K562 (cell line): ENCODE data around the gene COL25A1. TPM values are rescaled to one million over a fixed set of nuclear protein-coding genes. Genes with fewer than 3 reads are reported as not detected.

Experiments
- ATAC-seq: fragments of 200-7000 bp; cut with Tn5 transposase; 3 replicates; pipeline ENCODE4 v1.9.1; 2020; ENCODE audit warnings: moderate library complexity
- BruUV-seq: library from RNA; stranded (reverse); fragments of 400-500 nt; replicated peaks from 2 replicates; lab custom pipeline; 2021; lab: Mats Ljungman, UMichigan
- CTCF ChIA-PET: fragments of 300-600 bp; formaldehyde crosslinking; extraction: SDS; loops from one replicate; lab custom pipeline; 2021; ENCODE audit warnings: low intra/inter-chr PET ratio; lab: Yijun Ruan, JAX
- POLR2A ChIA-PET: fragments of 300-600, 350-650 bp; sonication (Branson Sonifier 250); formaldehyde crosslinking; extraction: SDS; loops from one replicate; lab custom pipeline; 2021; ENCODE audit warnings: antibody characterized with exemption, inconsistent platforms; lab: Yijun Ruan, JAX
- DNase-seq, 4 experiments: peaks; one replicate each; pipeline versions ENCODE4 v3.0.0 to v3.0.0-alpha.2; 2011 to 2018; ENCODE audit warnings: low spot score in 3 of 4, mixed read lengths in 3 of 4; ENCODE audit errors: extremely low read depth in 1 of 4
- FAIRE-seq: peaks from 2 replicates; lab custom pipeline; 2011; peaks lifted over from hg19 to GRCh38; lab: Jason Lieb, UNC
- H2AFZ ChIP-seq: 2 replicates; pipeline ENCODE4 v1.6.0; 2011; ENCODE audit warnings: low read depth, low read length, control low read depth, inconsistent platforms
- H3K27ac ChIP-seq: fragments of 200-600 bp; 3 replicates; pipeline ENCODE4 v1.8.0; 2011; ENCODE audit warnings: low read depth, mild to moderate bottlenecking, control low read depth, inconsistent platforms, low read length, moderate library complexity, mixed read lengths; ENCODE audit errors: extremely low read depth
- H3K27me3 ChIP-seq, 2 experiments: fragments of 300-600 bp in 1 of 2; 2 replicates in 1 of 2; 3 replicates in 1 of 2; pipeline versions ENCODE4 v1.6.0 to v1.8.0; 2011; ENCODE audit warnings: inconsistent platforms in 2 of 2, low read length in 2 of 2, mild to moderate bottlenecking in 1 of 2, mixed read lengths in 1 of 2, moderate library complexity in 1 of 2; ENCODE audit not compliant: control insufficient read depth in 2 of 2, insufficient read depth in 2 of 2
- H3K36me3 ChIP-seq: fragments of 300-600 bp; 3 replicates; pipeline ENCODE4 v1.8.0; 2011; ENCODE audit warnings: mild to moderate bottlenecking, low read length, inconsistent platforms; ENCODE audit not compliant: control insufficient read depth, insufficient read depth
- H3K4me1 ChIP-seq, 2 experiments: fragments of 200-600 bp in 1 of 2; replicated peaks in 1 of 2; 2 replicates in 1 of 2; 3 replicates in 1 of 2; pipeline versions ENCODE4 v1.5.1 to v1.8.0; 2011; ENCODE audit warnings: inconsistent platforms in 2 of 2, low read length in 2 of 2, mild to moderate bottlenecking in 1 of 2, mixed read lengths in 1 of 2, moderate library complexity in 1 of 2; ENCODE audit not compliant: control insufficient read depth in 2 of 2, insufficient read depth in 2 of 2
- H3K4me2 ChIP-seq: 2 replicates; pipeline ENCODE4 v1.6.1; 2011; ENCODE audit warnings: low read length, control low read depth, inconsistent platforms, mixed read lengths; ENCODE audit not compliant: insufficient read depth
- H3K4me3 ChIP-seq: fragments of 200-600 bp; sonication (generic), shearing (Covaris generic); 2 replicates; pipeline ENCODE4 v1.5.1; 2016; ENCODE audit warnings: control low read depth, inconsistent platforms
- H3K79me2 ChIP-seq: fragments of 200-600 bp; 3 replicates; pipeline ENCODE4 v1.8.0; 2011; ENCODE audit warnings: low read length, inconsistent platforms; ENCODE audit not compliant: control insufficient read depth, insufficient read depth
- H3K9ac ChIP-seq, 2 experiments: 2 replicates each; pipeline versions ENCODE4 v1.6.0 to v1.6.1; 2011; ENCODE audit warnings: low read depth in 2 of 2, low read length in 2 of 2, control low read depth in 1 of 2, inconsistent platforms in 1 of 2, mild to moderate bottlenecking in 1 of 2, mixed read lengths in 1 of 2; ENCODE audit not compliant: insufficient read depth in 1 of 2
- H3K9me1 ChIP-seq: one replicate; pipeline ENCODE4 v1.6.0; 2011; ENCODE audit warnings: inconsistent platforms, mild to moderate bottlenecking, low read length, moderate library complexity; ENCODE audit not compliant: control insufficient read depth, insufficient read depth
- H3K9me3 ChIP-seq: replicated peaks from 2 replicates; pipeline ENCODE4 v1.5.1; 2011; ENCODE audit warnings: low read depth, low read length, inconsistent platforms; ENCODE audit not compliant: control insufficient read depth, insufficient read depth
- H4K20me1 ChIP-seq: replicated peaks from 2 replicates; pipeline ENCODE4 v1.6.1; 2011; ENCODE audit warnings: low read length, inconsistent platforms, mixed read lengths; ENCODE audit not compliant: control insufficient read depth, insufficient read depth
- AFF4 ChIP-seq: sonication (generic); formaldehyde crosslinking; IDR thresholded peaks from 2 replicates; pipeline ENCODE4 v1.8.0; 2023; ENCODE audit warnings: mild to moderate bottlenecking, missing genetic modification reagents
- BRCA1 ChIP-seq, 2 experiments: fragments of 450-650 bp in 1 of 2; sonication (generic) in 1 of 2; formaldehyde crosslinking in 1 of 2; IDR thresholded peaks; 2 replicates each; pipeline versions ENCODE4 v1.5.0 to v1.6.1; 2017 to 2020; ENCODE audit warnings: mild to moderate bottlenecking in 1 of 2, missing genetic modification reagents in 1 of 2
- BRF2 ChIP-seq: IDR thresholded peaks from 3 replicates; pipeline ENCODE4 v1.6.1; 2011; ENCODE audit warnings: borderline replicate concordance, mild to moderate bottlenecking; ENCODE audit not compliant: insufficient read length, insufficient read depth
- FOXK1 ChIP-seq: sonication (generic); formaldehyde crosslinking; IDR thresholded peaks from 2 replicates; pipeline ENCODE4 v1.8.0; 2022; ENCODE audit warnings: missing genetic modification reagents, mild to moderate bottlenecking, borderline replicate concordance
- GABPA ChIP-seq: fragments of 200-800 bp; sonication (Bioruptor generic); conservative IDR thresholded peaks from 2 replicates; pipeline ENCODE4 v1.6.1; 2016; ENCODE audit warnings: low read depth, missing genetic modification characterization, missing compliant biosample characterization
- HOXB6 ChIP-seq: fragments of 250-450 bp; sonication (Bioruptor Pico); IDR thresholded peaks from 2 replicates; pipeline ENCODE4 v1.5.1; 2022; ENCODE audit warnings: mild to moderate bottlenecking, borderline replicate concordance
- ILK ChIP-seq: fragments of 450-650 bp; IDR thresholded peaks from 2 replicates; pipeline ENCODE4 v1.6.1; 2016; ENCODE audit warnings: missing genetic modification characterization, low read depth, mild to moderate bottlenecking, missing compliant biosample characterization, moderate library complexity, borderline replicate concordance
- NUFIP1 ChIP-seq: fragments of 450-650 bp; IDR thresholded peaks from 2 replicates; pipeline ENCODE4 v1.6.1; 2018; ENCODE audit not compliant: partially characterized antibody
- PYGO2 ChIP-seq: fragments of 450-650 bp; IDR thresholded peaks from 2 replicates; pipeline ENCODE4 v1.6.1; 2016; ENCODE audit warnings: mild to moderate bottlenecking, missing genetic modification characterization, moderate library complexity, missing compliant biosample characterization
- TAF9B ChIP-seq: fragments of 450-650 bp; IDR thresholded peaks from 2 replicates; pipeline ENCODE4 v1.6.1; 2018; ENCODE audit warnings: mild to moderate bottlenecking; ENCODE audit not compliant: partially characterized antibody
- TFAP4 ChIP-seq: sonication (generic); formaldehyde crosslinking; IDR thresholded peaks from 2 replicates; pipeline ENCODE4 v1.8.0; 2022; ENCODE audit warnings: missing genetic modification reagents, mild to moderate bottlenecking, moderate library complexity, borderline replicate concordance
- ZNF165 ChIP-seq: fragments of 250-450 bp; sonication (Bioruptor Pico); IDR thresholded peaks from 2 replicates; pipeline ENCODE4 v1.4.0; 2020; ENCODE audit warnings: borderline replicate concordance
- ZNF23 ChIP-seq: fragments of 250-450 bp; sonication (Bioruptor Pico); IDR thresholded peaks from 2 replicates; pipeline ENCODE4 v1.4.0; 2020; ENCODE audit warnings: mild to moderate bottlenecking
- ZNF24 ChIP-seq: fragments of 450-650 bp; IDR thresholded peaks from 2 replicates; pipeline ENCODE4 v1.6.1; 2016
- WGBS: fragments of 100-300 bp; shearing (Covaris generic); methylation state at CpG from one replicate; pipeline ENCODE4 v1.1.6; 2016; ENCODE audit warnings: low coverage, mixed read lengths; ENCODE audit not compliant: insufficient coverage; ENCODE audit errors: missing lambda C conversion rate; 5-methylcytosine and 5-hydroxymethylcytosine counted together
- in situ Hi-C: fragments of 300-500 bp; cut with MboI; formaldehyde crosslinking; loops from 4 replicates; pipeline ENCODE4 v1.15.0; 2018; ENCODE audit warnings: inconsistent platforms, mixed read lengths
- intact Hi-C: fragments of 100-400 bp; cut with micrococcal nuclease; formaldehyde crosslinking; loops from 2 replicates; pipeline ENCODE4 v1.14.2; 2022
- polyA plus RNA-seq, 8 experiments: library from polyadenylated mRNA; depleted of rRNA in 4 of 8; stranded (reverse) in 5 of 8; unstranded in 3 of 8; fragments of >200 nt; fragmentation: Nextera tagmentation in 2 of 8; fragmentation: Illumina TruSeq in 1 of 8; extraction: Ambion mirVana in 2 of 8; extraction: Trizol in 1 of 8; gene quantifications; 2 replicates each; pipeline versions ENCODE4 v1.2.1 to v1.2.3, GENCODE V29; 2011 to 2014; ENCODE audit warnings: inconsistent platforms in 1 of 8, missing spikeins in 1 of 8
- total RNA-seq, 7 experiments: library from RNA; depleted of rRNA in 6 of 7; stranded (reverse); fragments of >200 nt in 6 of 7; fragmentation: Illumina TruSeq in 2 of 7; extraction: Trizol in 2 of 7; gene quantifications; 2 replicates each; pipeline versions ENCODE4 v1.2.1 to v1.2.3, GENCODE V29; 2011 to 2021; ENCODE audit warnings: low replicate concordance in 1 of 7

Gene COL25A1
- total and polyA plus RNA-seq, 9 of the 15 experiments (the other 6 are each of a cell fraction or from before 2014, with no cell fraction given): 0.03 to 0.62 (median 0.27) TPM

- no peaks in the 10 kb centered on the region for H3K27me3 ChIP-seq
- peak overlapping the region; percentile 15; the same call in 1 of the 3 replicates for H3K27ac ChIP-seq
- H3K4me2 ChIP-seq: no peak overlapping the region
- H3K4me1 ChIP-seq: peaks cover 4 to 16% of the 10 kb centered on the region in 2 experiments; a peak in 3 of 5 replicates
- peak overlapping the region; percentile 85 for H2AFZ ChIP-seq
- 60% methylated on average over 5 of the region's 5 CpGs for WGBS
- no peaks in the 10 kb centered on the region for H3K36me3 ChIP-seq
- BruUV-seq: no TSS peak
- POLR2A ChIA-PET: interaction anchor here (1.1 kb wide), 1 partner anchor 14 kb away, joined by 3 read pairs; no protein-coding TSS in a partner anchor
- no peaks in the 10 kb centered on the region for H3K79me2 ChIP-seq
- intact Hi-C loops: no loop called here
- FAIRE-seq (no peak), ATAC-seq (peak; percentile 71), DNase-seq (no peak)
- CTCF ChIA-PET: no interaction called here
- no peak overlapping the region for H3K4me3 ChIP-seq
- no peak overlapping the region; a peak in 1 of 4 replicates for H3K9ac ChIP-seq
- H3K9me3 ChIP-seq: no peaks in the 10 kb centered on the region
- no peaks in the 10 kb centered on the region for H3K9me1 ChIP-seq
- H4K20me1 ChIP-seq: no peaks in the 10 kb centered on the region
- in situ Hi-C loops: no loop called here
- TF ChIP-seq HOXB6 (CRISPR knock-in tag) (no peak), FOXK1 (CRISPR knock-in tag) (no peak), BRF2 (no peak), TAF9B (no peak), ZNF165 (CRISPR knock-in tag) (no peak), GABPA (tag) (no peak), TFAP4 (CRISPR knock-in tag) (no peak), BRCA1 (IDR thresholded peaks at IDR 0.05) (no peak), BRCA1 (CRISPR knock-in tag; IDR thresholded peaks at IDR 0.05) (no peak), PYGO2 (tag) (no peak), ILK (tag) (no peak), ZNF24 (no peak), NUFIP1 (no peak), AFF4 (CRISPR knock-in tag) (no peak), ZNF23 (no peak)
Observed at GRCh38 chr4:108988464-108989195, 313.8 kb downstream of the COL25A1 start.
